Neural crest cell (in vitro differentiated cells): Measurements from ENCODE around the gene ZFP28. TPM values are rescaled to one million over a fixed set of nuclear protein-coding genes. Genes with fewer than 3 reads are reported as not detected.

Experiments used
- DNase-seq: peaks from one replicate; pipeline ENCODE4 v3.0.0; 2021; ENCODE audit warnings: low read depth, mixed read lengths, low spot score
- H3K27ac Mint-ChIP-seq: one replicate; pipeline ENCODE4 v1.8.0; 2021; ENCODE audit warnings: mild to moderate bottlenecking, mixed read lengths; ENCODE audit not compliant: unreplicated experiment
- H3K27me3 Mint-ChIP-seq: 2 replicates; pipeline ENCODE4 v1.8.0; 2021; ENCODE audit warnings: low read depth, mild to moderate bottlenecking, mixed read lengths
- H3K36me3 Mint-ChIP-seq: 2 replicates; pipeline ENCODE4 v1.8.0; 2021; ENCODE audit warnings: low read depth, mild to moderate bottlenecking, mixed read lengths
- H3K4me1 Mint-ChIP-seq: 2 replicates; pipeline ENCODE4 v1.8.0; 2021; ENCODE audit warnings: mixed read lengths
- H3K4me3 Mint-ChIP-seq: one replicate; pipeline ENCODE4 v1.8.0; 2021; ENCODE audit warnings: mild to moderate bottlenecking, mixed read lengths
- H3K9me3 Mint-ChIP-seq: 2 replicates; pipeline ENCODE4 v1.8.0; 2021; ENCODE audit warnings: mixed read lengths
- total RNA-seq: library from RNA; stranded (reverse); gene quantifications from 2 replicates; pipeline ENCODE4 v1.2.1, GENCODE V29; 2021
- TF ChIP-seq, protein P1 (sequence below): fragments of 200-600 bp; sonication (generic); conservative IDR thresholded peaks from 2 replicates; pipeline ENCODE4 v1.5.0; 2021; ENCODE audit warnings: antibody characterized with exemption, mild to moderate bottlenecking

ZFP28 gene
- total RNA-seq, 1 donor from 2014 or later, result 7.4 TPM

DNA sequence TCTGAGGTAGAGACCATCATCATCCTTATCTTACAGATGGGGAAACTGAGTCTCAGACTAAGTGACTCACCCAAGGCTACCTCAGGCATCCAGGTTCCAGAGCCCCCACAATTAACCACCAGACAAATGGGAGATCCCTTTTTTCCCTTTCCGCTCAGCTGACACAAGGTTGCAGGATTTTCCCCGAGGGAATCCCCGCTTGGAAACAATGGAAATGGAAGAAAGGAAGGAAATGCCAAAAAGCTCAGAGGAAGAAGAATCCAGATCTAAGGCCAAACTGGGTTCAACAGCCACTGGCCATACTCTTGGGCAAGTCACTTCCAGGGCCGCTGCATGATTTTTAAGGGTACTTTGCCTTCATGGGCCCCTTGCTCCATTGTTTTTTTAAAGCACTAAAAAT is 57.9 kb downstream of the ZFP28 start:
- H3K27me3 Mint-ChIP-seq, result peaks cover 5% of the 10 kb centered on the region

DNA sequence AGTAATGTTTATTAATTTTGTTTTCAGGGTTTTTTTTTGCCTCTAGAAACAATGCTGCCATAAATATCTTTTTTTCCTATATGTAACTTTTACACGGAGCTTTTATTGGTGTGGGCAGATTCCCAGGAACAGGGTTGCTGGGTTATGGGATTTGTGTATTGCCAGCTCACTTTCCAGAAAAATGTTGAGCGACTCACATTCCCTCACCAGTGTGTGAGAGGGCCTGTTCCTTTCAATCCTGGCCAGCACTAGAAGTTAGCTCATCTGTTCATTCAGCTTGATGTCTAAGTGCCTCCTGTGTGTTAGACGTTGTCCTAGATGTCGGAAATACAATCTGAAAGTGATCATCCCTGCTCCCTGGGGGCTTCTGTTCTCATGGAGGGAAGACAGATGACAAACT is 58.9 kb downstream of the ZFP28 start:
- TF ChIP-seq, protein P1, sequence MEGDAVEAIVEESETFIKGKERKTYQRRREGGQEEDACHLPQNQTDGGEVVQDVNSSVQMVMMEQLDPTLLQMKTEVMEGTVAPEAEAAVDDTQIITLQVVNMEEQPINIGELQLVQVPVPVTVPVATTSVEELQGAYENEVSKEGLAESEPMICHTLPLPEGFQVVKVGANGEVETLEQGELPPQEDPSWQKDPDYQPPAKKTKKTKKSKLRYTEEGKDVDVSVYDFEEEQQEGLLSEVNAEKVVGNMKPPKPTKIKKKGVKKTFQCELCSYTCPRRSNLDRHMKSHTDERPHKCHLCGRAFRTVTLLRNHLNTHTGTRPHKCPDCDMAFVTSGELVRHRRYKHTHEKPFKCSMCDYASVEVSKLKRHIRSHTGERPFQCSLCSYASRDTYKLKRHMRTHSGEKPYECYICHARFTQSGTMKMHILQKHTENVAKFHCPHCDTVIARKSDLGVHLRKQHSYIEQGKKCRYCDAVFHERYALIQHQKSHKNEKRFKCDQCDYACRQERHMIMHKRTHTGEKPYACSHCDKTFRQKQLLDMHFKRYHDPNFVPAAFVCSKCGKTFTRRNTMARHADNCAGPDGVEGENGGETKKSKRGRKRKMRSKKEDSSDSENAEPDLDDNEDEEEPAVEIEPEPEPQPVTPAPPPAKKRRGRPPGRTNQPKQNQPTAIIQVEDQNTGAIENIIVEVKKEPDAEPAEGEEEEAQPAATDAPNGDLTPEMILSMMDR, result no peak
- no peak for DNase-seq
- H3K27me3 Mint-ChIP-seq, result no peaks in the 10 kb centered on the region
- peaks cover 64% of the 10 kb centered on the region for H3K36me3 Mint-ChIP-seq
- no peak overlapping the region for H3K27ac Mint-ChIP-seq
- peaks cover 12% of the 10 kb centered on the region for H3K4me1 Mint-ChIP-seq
- peak overlapping the region; percentile 94 for H3K4me3 Mint-ChIP-seq
- peaks cover 29% of the 10 kb centered on the region for H3K9me3 Mint-ChIP-seq

More for the DNA sequence above, 57.9 kb downstream of the ZFP28 start:
- H3K36me3 Mint-ChIP-seq, result peaks cover 57% of the 10 kb centered on the region
- H3K27ac Mint-ChIP-seq, result no peak overlapping the region
- peaks cover 12% of the 10 kb centered on the region for H3K4me1 Mint-ChIP-seq
- DNase-seq, result no peak
- TF ChIP-seq, protein P1, result no peak
- peaks cover 32% of the 10 kb centered on the region for H3K9me3 Mint-ChIP-seq
- peak overlapping the region; percentile 94 for H3K4me3 Mint-ChIP-seq

DNA sequence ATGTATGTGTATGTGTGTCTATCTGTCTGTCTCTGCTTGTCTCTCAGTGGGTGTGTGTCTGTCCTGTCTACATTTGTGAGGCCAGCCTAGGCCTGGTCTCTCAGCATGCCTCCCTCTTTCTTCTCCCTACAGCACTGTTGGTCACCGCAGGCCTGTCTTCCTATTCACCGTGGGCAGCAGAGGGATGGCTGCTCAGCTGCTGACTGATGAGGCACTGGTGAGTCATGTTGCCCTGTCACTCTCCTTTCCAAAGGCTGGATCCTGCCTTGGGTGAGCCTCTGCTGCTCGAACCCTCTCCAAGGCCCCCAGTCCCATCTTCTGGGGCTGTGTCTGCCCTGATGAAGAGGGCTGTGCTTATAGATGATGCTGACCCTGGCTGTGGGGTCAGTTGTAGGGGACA is 62.6 kb downstream of the ZFP28 start:
- H3K4me1 Mint-ChIP-seq, result peaks cover 1% of the 10 kb centered on the region
- TF ChIP-seq, protein P1, result no peak
- H3K36me3 Mint-ChIP-seq, result peaks cover 89% of the 10 kb centered on the region
- no peaks in the 10 kb centered on the region for H3K27me3 Mint-ChIP-seq
- peaks cover 34% of the 10 kb centered on the region for H3K9me3 Mint-ChIP-seq
- H3K27ac Mint-ChIP-seq, result no peak overlapping the region
- DNase-seq, result no peak
- no peak overlapping the region for H3K4me3 Mint-ChIP-seq

DNA sequence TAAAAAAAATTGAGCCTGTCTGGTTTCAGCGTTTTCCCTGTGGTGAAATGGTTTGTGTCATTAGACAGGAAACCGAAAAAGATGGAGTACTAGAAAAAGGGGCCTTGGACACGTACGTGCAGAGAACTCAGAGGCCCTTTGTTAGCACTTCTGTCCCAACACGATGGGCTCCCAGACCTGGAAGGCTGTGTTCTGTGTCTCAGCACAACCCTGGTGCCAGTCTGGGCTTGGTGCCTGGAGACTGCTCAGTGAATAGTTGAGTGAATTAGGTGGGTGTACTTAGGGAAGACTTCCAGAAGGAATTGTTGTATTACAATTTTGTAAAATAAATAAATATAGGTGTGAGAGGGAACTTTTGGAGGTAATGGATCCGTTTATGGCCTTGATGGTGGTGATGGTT is 65.1 kb downstream of the ZFP28 start:
- H3K9me3 Mint-ChIP-seq, result peaks cover 34% of the 10 kb centered on the region
- H3K27ac Mint-ChIP-seq, result no peak overlapping the region
- H3K4me3 Mint-ChIP-seq, result no peak overlapping the region
- TF ChIP-seq, protein P1, result no peak
- H3K4me1 Mint-ChIP-seq, result no peaks in the 10 kb centered on the region
- H3K27me3 Mint-ChIP-seq, result no peaks in the 10 kb centered on the region
- no peak for DNase-seq
- H3K36me3 Mint-ChIP-seq, result peaks cover 89% of the 10 kb centered on the region

Other genes with a start within 250 kb of the ZFP28 start
- 11.6 and 14.7 TPM in 2 replicates for gene ZSCAN5A, start 224.1 kb upstream of the ZFP28 start, total RNA-seq
- 4.2 and 5.1 TPM in 2 replicates for gene ZNF582, start 145.4 kb upstream of the ZFP28 start, total RNA-seq
- 9.2 and 9.8 TPM in 2 replicates for gene ZNF583, start 134.6 kb upstream of the ZFP28 start, total RNA-seq
- not detected in 2 replicates for gene ZNF667, start 61.6 kb upstream of the ZFP28 start, total RNA-seq
- gene ZNF471, start 31.1 kb upstream of the ZFP28 start, total RNA-seq, result not detected in 2 replicates
- 8.4 and 9.1 TPM in 2 replicates for gene ZNF470, start 28.5 kb downstream of the ZFP28 start, total RNA-seq
- gene ZNF71, start 56.4 kb downstream of the ZFP28 start, total RNA-seq, result 21.7 TPM in 2 replicates
- gene SMIM17, start 104.2 kb downstream of the ZFP28 start, total RNA-seq, result 0.89 and 1.3 TPM in 2 replicates
- 0.11 TPM in 1 of 2 replicates, not detected in the other for gene ZNF835, start 132.8 kb downstream of the ZFP28 start, total RNA-seq